Endothelial cell of umbilical vein (primary cell): ENCODE data around the gene MOGAT3. TPM values are rescaled to one million over a fixed set of nuclear protein-coding genes. Genes with fewer than 3 reads are reported as not detected.

Experiments used
- BruUV-seq: library from RNA; stranded (reverse); fragments of 400-500 nt; replicated peaks from 2 replicates; lab custom pipeline; 2021; lab: Mats Ljungman, UMichigan
- CTCF ChIA-PET: fragments of 300-600, 350-600 bp; sonication (Branson Sonifier 250); formaldehyde crosslinking; loops from one replicate; lab custom pipeline; 2021; ENCODE audit warnings: antibody characterized with exemption, inconsistent platforms; lab: Charles Lee
- POLR2A ChIA-PET: fragments of 300-600, 350-600 bp; sonication (Branson Sonifier 250); formaldehyde crosslinking; loops from one replicate; lab custom pipeline; 2021; ENCODE audit warnings: antibody characterized with exemption, inconsistent platforms; lab: Charles Lee
- DNase-seq: peaks from one replicate; pipeline ENCODE4 v3.0.0-alpha.2; 2011; ENCODE audit warnings: low read depth, low spot score
- FAIRE-seq: peaks from 2 replicates; lab custom pipeline; 2011; peaks lifted over from hg19 to GRCh38; lab: Jason Lieb, UNC
- H2AFZ ChIP-seq: 2 replicates; pipeline ENCODE4 v1.6.0; 2012; ENCODE audit warnings: low read depth, low read length, control low read depth, inconsistent platforms
- H3K27ac ChIP-seq: 2 replicates; pipeline ENCODE4 v1.5.1; 2011; ENCODE audit warnings: low read depth, mild to moderate bottlenecking, control low read depth, low read length, moderate library complexity; ENCODE audit not compliant: insufficient read depth
- H3K27me3 ChIP-seq, 2 experiments: 2 replicates each; pipeline versions ENCODE4 v1.6.0 to v1.6.1; 2011; ENCODE audit warnings: low read length in 2 of 2, mixed read lengths in 1 of 2; ENCODE audit not compliant: control insufficient read depth in 2 of 2, insufficient read depth in 2 of 2
- H3K36me3 ChIP-seq, 2 experiments: 2 replicates in 1 of 2; 3 replicates in 1 of 2; pipeline ENCODE4 v1.5.1; 2011; ENCODE audit warnings: low read length in 2 of 2, mild to moderate bottlenecking in 1 of 2, moderate library complexity in 1 of 2; ENCODE audit not compliant: control insufficient read depth in 2 of 2, insufficient read depth in 2 of 2; ENCODE audit errors: extremely low read depth in 1 of 2
- H3K4me1 ChIP-seq: 3 replicates; pipeline ENCODE4 v1.5.1; 2011; ENCODE audit warnings: mild to moderate bottlenecking, low read length; ENCODE audit not compliant: control insufficient read depth, insufficient read depth; ENCODE audit errors: extremely low read depth
- H3K4me2 ChIP-seq: 2 replicates; pipeline ENCODE4 v1.6.1; 2011; ENCODE audit warnings: low read length, control low read depth, mixed read lengths; ENCODE audit not compliant: insufficient read depth
- H3K4me3 ChIP-seq, 3 experiments: fragments of 200-600 bp in 1 of 3; sonication (generic), shearing (Covaris generic) in 1 of 3; replicated peaks in 1 of 3; 2 replicates each; pipeline ENCODE4 v1.5.1; 2011 to 2016; ENCODE audit warnings: control low read depth in 3 of 3, low read length in 3 of 3, mild to moderate bottlenecking in 2 of 3, inconsistent platforms in 1 of 3, low read depth in 1 of 3, moderate library complexity in 1 of 3; ENCODE audit not compliant: insufficient read depth in 1 of 3
- H3K79me2 ChIP-seq: 2 replicates; pipeline ENCODE4 v1.6.0; 2012; ENCODE audit warnings: low read length, inconsistent platforms; ENCODE audit not compliant: control insufficient read depth, insufficient read depth
- H3K9ac ChIP-seq: replicated peaks from 2 replicates; pipeline ENCODE3; 2011; ENCODE audit warnings: low read length, control low read depth; ENCODE audit not compliant: insufficient read depth; ENCODE audit errors: extremely low read depth
- H3K9me1 ChIP-seq: replicated peaks from 3 replicates; pipeline ENCODE4 v1.6.0; 2011; ENCODE audit warnings: mild to moderate bottlenecking, low read length; ENCODE audit not compliant: control insufficient read depth, insufficient read depth; ENCODE audit errors: extremely low read depth
- H3K9me3 ChIP-seq: replicated peaks from 2 replicates; pipeline ENCODE4 v1.5.1; 2012; ENCODE audit warnings: low read length, inconsistent platforms; ENCODE audit not compliant: control insufficient read depth, insufficient read depth
- H4K20me1 ChIP-seq: replicated peaks from 2 replicates; pipeline ENCODE3; 2011; ENCODE audit warnings: mild to moderate bottlenecking, low read length; ENCODE audit not compliant: control insufficient read depth, insufficient read depth; ENCODE audit errors: extremely low read depth
- CTCF ChIP-seq, 2 donors: IDR thresholded peaks; 1 replicate in 1 of 2; 2 replicates in 1 of 2; pipeline ENCODE4 v1.5.1; 2011; ENCODE audit warnings: low read length in 2 of 2, mild to moderate bottlenecking in 2 of 2, moderate library complexity in 2 of 2, control low read depth in 1 of 2, inconsistent platforms in 1 of 2, low read depth in 1 of 2; ENCODE audit not compliant: insufficient read depth in 1 of 2; ENCODE audit errors: extremely low read depth in 1 of 2
- EZH2 ChIP-seq: IDR thresholded peaks from 2 replicates; pipeline ENCODE4 v1.6.1; 2012; ENCODE audit warnings: borderline replicate concordance, low read depth, mild to moderate bottlenecking, moderate library complexity, low read length, inconsistent platforms; ENCODE audit not compliant: severe bottlenecking
- FOS ChIP-seq: IDR thresholded peaks from 2 replicates; pipeline ENCODE4 v1.6.1; 2011; ENCODE audit warnings: mild to moderate bottlenecking, low read length, moderate library complexity, borderline replicate concordance; ENCODE audit not compliant: insufficient read depth
- GATA2 ChIP-seq: IDR thresholded peaks from 2 replicates; pipeline ENCODE4 v1.7.0; 2011; ENCODE audit warnings: low read depth, mild to moderate bottlenecking, moderate library complexity, mixed read lengths, low read length; ENCODE audit not compliant: insufficient read length, insufficient read depth
- JUN ChIP-seq: IDR thresholded peaks from 2 replicates; pipeline ENCODE4 v1.6.1; 2011; ENCODE audit warnings: borderline replicate concordance, low read depth; ENCODE audit not compliant: insufficient read length, insufficient read depth
- MYC ChIP-seq: IDR thresholded peaks from one replicate; pipeline ENCODE4 v1.6.1; 2011; ENCODE audit warnings: mild to moderate bottlenecking, low read depth, low read length
- POLR2A ChIP-seq: IDR thresholded peaks from 2 replicates; pipeline ENCODE4 v1.6.1; 2012; ENCODE audit warnings: low read depth, mild to moderate bottlenecking, control low read depth, low read length
- POLR2AphosphoS5 ChIP-seq: IDR thresholded peaks from 2 replicates; pipeline ENCODE4 v1.6.1; 2012; ENCODE audit warnings: low read depth, mild to moderate bottlenecking, control low read depth, low read length, moderate library complexity; ENCODE audit not compliant: insufficient read depth
- dilution Hi-C: fragments of 300-500 bp; cut with MboI; formaldehyde crosslinking; loops from one replicate; pipeline ENCODE4 v1.15.0; 2019; ENCODE audit warnings: low sequenced_read_pairs; ENCODE audit not compliant: extremely low pct_ligation_motif_present
- intact Hi-C: fragments of 100-400 bp; cut with micrococcal nuclease; formaldehyde crosslinking; loops from one replicate; pipeline ENCODE4 v1.10.0; 2022
- polyA plus RNA-seq, 4 experiments: library from polyadenylated mRNA; depleted of rRNA in 3 of 4; stranded (reverse) in 3 of 4; unstranded in 1 of 4; fragments of >200 nt; gene quantifications; 2 replicates each; pipeline versions ENCODE4 v1.2.1 to v1.2.3, GENCODE V29; 2011 to 2012; ENCODE audit warnings: missing spikeins in 1 of 4
- total RNA-seq: library from RNA; stranded (reverse); gene quantifications from 2 replicates; pipeline ENCODE4 v1.2.3, GENCODE V29; 2021
- TF ChIP-seq, protein P1 (sequence below): IDR thresholded peaks from 2 replicates; pipeline ENCODE4 v1.6.1; 2011; ENCODE audit not compliant: insufficient read depth, insufficient read length

Gene MOGAT3
- total and polyA plus RNA-seq, 2 donors (not counting 3 experiments of a cell fraction or from before 2014, with no cell fraction given) = not detected

DNA sequence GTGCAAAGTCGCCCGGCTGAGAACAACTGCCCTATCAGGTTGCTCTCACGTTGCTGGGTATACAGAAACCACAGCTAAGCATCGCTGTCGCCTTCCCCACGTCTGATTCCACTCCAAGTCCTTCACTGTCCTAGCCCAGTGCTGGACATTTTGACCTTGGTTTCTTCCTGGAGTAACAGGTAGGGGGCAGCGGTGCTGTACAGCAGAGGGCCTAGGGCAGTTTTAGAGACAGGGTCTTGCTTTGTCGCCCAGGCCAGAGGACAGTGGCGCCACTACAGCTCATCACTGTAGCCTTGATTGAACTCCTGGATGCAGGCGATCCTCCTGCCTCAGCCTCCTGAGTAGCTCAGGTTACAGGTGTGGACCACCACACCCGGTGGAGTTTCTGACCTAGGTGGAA is 34.2 kb upstream of the MOGAT3 start:
- peaks cover 38% of the 10 kb centered on the region for H3K4me1 ChIP-seq
- ChIA-PET CTCF (interaction anchor here (1.4 to 8.1 kb wide), 3 partner anchors 9 to 91 kb away, joined by 4 to 42 read pairs (median 10); partner anchors contain the start of gene FIS1), POLR2A (no interaction called here)
- no peaks in the 10 kb centered on the region for H3K9me1 ChIP-seq
- DNase-seq (peak; percentile 27), FAIRE-seq (peak; percentile 48)
- no peak overlapping the region for H3K9ac ChIP-seq
- H3K79me2 ChIP-seq = no peaks in the 10 kb centered on the region
- TF ChIP-seq CTCF (IDR thresholded peaks at IDR 0.05; ENCODE audit: extremely low read depth in 1 of 2, insufficient read depth in 1 of 2, low read depth in 1 of 2, low read length in 2 of 2) (peak; percentile 20 to 50), POLR2A (no peak)
- H3K9me3 ChIP-seq = no peaks in the 10 kb centered on the region
- BruUV-seq = no TSS peak
- dilution Hi-C loops (no loop called here), intact Hi-C loops (loop anchor here (5.0 kb wide), 1 partner anchor 47 kb away; no protein-coding TSS in a partner anchor)
- H3K36me3 ChIP-seq = peaks cover 0 to 9% of the 10 kb centered on the region in 2 experiments
- no peaks in the 10 kb centered on the region for H4K20me1 ChIP-seq
- no peak overlapping the region for H3K27ac ChIP-seq
- H3K4me2 ChIP-seq = no peak overlapping the region
- H3K27me3 ChIP-seq = no peaks in the 10 kb centered on the region
- H3K4me3 ChIP-seq = no peak overlapping the region
- no peak overlapping the region for H2AFZ ChIP-seq

DNA sequence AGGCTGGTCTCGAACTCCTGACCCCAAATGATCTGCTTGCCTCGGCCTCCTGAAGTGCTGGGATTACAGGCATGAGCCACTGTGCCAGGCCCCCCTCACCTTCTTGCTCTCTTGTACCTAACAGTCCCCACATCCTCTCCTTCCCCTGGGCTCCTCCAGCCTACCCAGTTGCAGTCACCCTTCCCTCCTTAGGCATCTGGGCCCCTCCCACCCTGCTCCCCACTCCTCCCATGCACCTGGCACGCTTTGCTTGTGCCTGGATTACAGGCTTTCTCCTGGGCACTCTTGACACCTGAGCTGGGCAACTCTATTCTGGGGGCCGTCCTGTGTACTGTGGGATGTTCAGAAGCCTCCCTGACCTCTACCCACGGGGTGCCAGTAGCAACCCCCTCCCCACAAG is 33.8 kb upstream of the MOGAT3 start:
- no peaks in the 10 kb centered on the region for H4K20me1 ChIP-seq
- dilution Hi-C loops (no loop called here), intact Hi-C loops (loop anchor here (5.0 kb wide), 1 partner anchor 48 kb away; no protein-coding TSS in a partner anchor)
- FAIRE-seq = no peak
- no peak overlapping the region for H3K4me3 ChIP-seq
- DNase-seq = no peak
- H3K27ac ChIP-seq = no peak overlapping the region
- TF ChIP-seq FOS (no peak), POLR2AphosphoS5 (no peak), EZH2 (no peak), GATA2 (no peak), POLR2A (no peak), MYC (no peak), CTCF (IDR thresholded peaks at IDR 0.05; ENCODE audit: extremely low read depth in 1 of 2, insufficient read depth in 1 of 2, low read depth in 1 of 2, low read length in 2 of 2) (no peak), JUN (no peak)
- TF ChIP-seq, protein P1, sequence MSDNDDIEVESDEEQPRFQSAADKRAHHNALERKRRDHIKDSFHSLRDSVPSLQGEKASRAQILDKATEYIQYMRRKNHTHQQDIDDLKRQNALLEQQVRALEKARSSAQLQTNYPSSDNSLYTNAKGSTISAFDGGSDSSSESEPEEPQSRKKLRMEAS = no peak
- no peaks in the 10 kb centered on the region for H3K27me3 ChIP-seq
- H2AFZ ChIP-seq = no peak overlapping the region
- ChIA-PET POLR2A (no interaction called here), CTCF (interaction anchor here (1.4 to 8.1 kb wide), 3 partner anchors 10 to 91 kb away, joined by 4 to 42 read pairs (median 10); partner anchors contain the start of gene FIS1)
- H3K4me1 ChIP-seq = peaks cover 35% of the 10 kb centered on the region
- no peak overlapping the region for H3K9ac ChIP-seq
- H3K9me3 ChIP-seq = no peaks in the 10 kb centered on the region
- H3K4me2 ChIP-seq = no peak overlapping the region
- no peaks in the 10 kb centered on the region for H3K9me1 ChIP-seq
- peaks cover 0 to 7% of the 10 kb centered on the region in 2 experiments for H3K36me3 ChIP-seq
- no peaks in the 10 kb centered on the region for H3K79me2 ChIP-seq
- no TSS peak for BruUV-seq
